ENCODE measurements around the gene NOP10.

NOP10 gene

DNA sequence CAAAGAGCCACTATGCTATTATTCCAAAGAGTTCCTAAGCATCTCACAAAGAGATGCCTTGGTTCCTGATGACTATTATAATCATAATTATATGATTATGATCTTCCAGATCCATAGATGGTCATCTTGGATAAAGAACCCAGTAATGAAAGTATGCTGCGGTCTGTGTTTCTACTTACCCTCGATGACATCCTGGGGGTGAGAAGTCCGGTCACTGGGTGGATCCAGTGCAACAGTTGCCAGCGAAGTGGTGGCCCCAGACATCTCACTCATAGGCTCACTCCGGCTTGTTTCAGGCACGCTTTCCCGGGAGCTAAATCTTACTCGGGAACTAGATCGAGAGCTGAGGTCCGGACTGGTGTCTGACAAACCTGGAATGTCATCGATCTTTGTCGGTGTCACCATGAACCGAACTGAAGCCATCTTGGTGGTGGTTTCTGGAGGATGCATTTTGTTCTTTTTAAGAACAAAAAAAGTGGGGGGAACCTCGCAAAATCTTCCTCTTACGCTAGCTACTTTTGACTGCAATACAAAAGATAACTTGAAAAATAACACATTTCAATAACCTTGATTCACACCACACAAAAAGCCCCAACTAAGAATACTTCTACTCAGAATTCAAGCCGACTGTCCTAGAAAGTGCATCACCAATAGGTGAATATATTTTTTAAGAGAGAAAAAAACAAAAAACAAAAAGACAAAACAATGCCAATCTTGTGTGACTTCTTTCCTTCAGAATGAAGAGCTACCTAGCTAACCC lies 6.5 kb downstream of the NOP10 start:
- H3K27me3 ChIP-seq = no peaks in the 10 kb centered on the region
- peak overlapping the region; percentile 83 to 97 for H3K4me3 ChIP-seq (ENCODE audit: low read depth in 1 of 2, low read length in 1 of 2)
- H3K36me3 ChIP-seq = peaks cover 27% of the 10 kb centered on the region
- no peaks in the 10 kb centered on the region for H3K9me3 ChIP-seq
- peak overlapping the region; percentile 99 for H3K27ac ChIP-seq
- peaks cover 60 to 78% of the 10 kb centered on the region in 2 experiments for H3K4me1 ChIP-seq (ENCODE audit: control insufficient read depth in 1 of 2, insufficient read depth in 1 of 2, low read depth in 1 of 2, low read length in 1 of 2)
- TF ChIP-seq, protein P1, sequence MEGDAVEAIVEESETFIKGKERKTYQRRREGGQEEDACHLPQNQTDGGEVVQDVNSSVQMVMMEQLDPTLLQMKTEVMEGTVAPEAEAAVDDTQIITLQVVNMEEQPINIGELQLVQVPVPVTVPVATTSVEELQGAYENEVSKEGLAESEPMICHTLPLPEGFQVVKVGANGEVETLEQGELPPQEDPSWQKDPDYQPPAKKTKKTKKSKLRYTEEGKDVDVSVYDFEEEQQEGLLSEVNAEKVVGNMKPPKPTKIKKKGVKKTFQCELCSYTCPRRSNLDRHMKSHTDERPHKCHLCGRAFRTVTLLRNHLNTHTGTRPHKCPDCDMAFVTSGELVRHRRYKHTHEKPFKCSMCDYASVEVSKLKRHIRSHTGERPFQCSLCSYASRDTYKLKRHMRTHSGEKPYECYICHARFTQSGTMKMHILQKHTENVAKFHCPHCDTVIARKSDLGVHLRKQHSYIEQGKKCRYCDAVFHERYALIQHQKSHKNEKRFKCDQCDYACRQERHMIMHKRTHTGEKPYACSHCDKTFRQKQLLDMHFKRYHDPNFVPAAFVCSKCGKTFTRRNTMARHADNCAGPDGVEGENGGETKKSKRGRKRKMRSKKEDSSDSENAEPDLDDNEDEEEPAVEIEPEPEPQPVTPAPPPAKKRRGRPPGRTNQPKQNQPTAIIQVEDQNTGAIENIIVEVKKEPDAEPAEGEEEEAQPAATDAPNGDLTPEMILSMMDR (IDR thresholded peaks at IDR 0.05) = no peak

- Histone ChIP-seq H3K36me3 (peaks cover 21% of the 10 kb centered on the region), H3K27ac (peak overlapping the region; percentile 99), H3K27me3 (no peaks in the 10 kb centered on the region), H3K4me1 (ENCODE audit: control insufficient read depth in 1 of 2, insufficient read depth in 1 of 2, low read depth in 1 of 2, low read length in 1 of 2) (peaks cover 60 to 68% of the 10 kb centered on the region in 2 experiments), H3K4me3 (ENCODE audit: low read depth in 1 of 2, low read length in 1 of 2) (peak overlapping the region; percentile 83 to 97), H3K9me3 (no peaks in the 10 kb centered on the region)
- TF ChIP-seq, protein P1 (IDR thresholded peaks at IDR 0.05) = no peak
Measured at GRCh38 chr15:34335176-34336032, 7.5 kb downstream of the NOP10 start.

- Histone ChIP-seq H3K27ac (peak overlapping the region; percentile 99), H3K4me3 (ENCODE audit: low read depth in 1 of 2, low read length in 1 of 2) (peak overlapping the region; percentile 83 to 97)
Measured at GRCh38 chr15:34334672-34335071, 8.3 kb downstream of the NOP10 start.

DNA sequence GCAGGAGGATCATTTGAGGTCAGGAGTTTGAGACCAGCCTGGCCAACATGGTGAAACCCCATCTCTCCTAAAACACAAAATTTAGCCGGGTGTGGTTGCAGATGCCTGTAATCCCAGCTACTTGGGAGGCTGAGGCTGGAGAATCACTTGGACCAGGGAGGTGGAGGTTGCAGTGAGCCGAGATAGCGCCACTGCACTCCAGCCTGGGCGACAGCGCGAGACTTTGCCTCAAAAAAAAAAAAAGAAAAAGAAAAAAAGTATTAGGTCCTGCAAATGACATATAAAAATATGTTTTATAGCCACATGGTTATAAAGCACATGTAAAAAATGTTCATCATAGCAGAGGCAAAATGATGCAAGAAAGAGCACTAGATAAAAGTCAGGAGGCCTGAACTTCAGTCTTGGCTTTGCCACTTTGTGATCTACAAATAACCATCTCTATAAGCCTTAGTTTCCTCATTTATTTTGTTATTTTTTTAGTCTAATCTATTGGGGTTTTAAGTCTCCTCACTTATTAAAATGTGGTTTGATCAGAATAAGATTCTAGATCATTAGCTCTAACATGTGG lies 10.3 kb downstream of the NOP10 start:
- H3K36me3 ChIP-seq = peaks cover 9% of the 10 kb centered on the region
- H3K4me1 ChIP-seq (ENCODE audit: control insufficient read depth in 1 of 2, insufficient read depth in 1 of 2, low read depth in 1 of 2, low read length in 1 of 2) = peaks cover 63 to 72% of the 10 kb centered on the region in 2 experiments
- TF ChIP-seq, protein P1 (IDR thresholded peaks at IDR 0.05) = no peak
- no peaks in the 10 kb centered on the region for H3K9me3 ChIP-seq
- peak overlapping the region; percentile 99 for H3K27ac ChIP-seq
- peak overlapping the region; percentile 83 to 97 for H3K4me3 ChIP-seq (ENCODE audit: low read depth in 1 of 2, low read length in 1 of 2)
- H3K27me3 ChIP-seq = no peaks in the 10 kb centered on the region

More at GRCh38 chr15:34334672-34335071, 8.3 kb downstream of the NOP10 start:
- TF ChIP-seq, protein P1 (IDR thresholded peaks at IDR 0.05) = no peak
- no peaks in the 10 kb centered on the region for H3K27me3 ChIP-seq
- H3K9me3 ChIP-seq = no peaks in the 10 kb centered on the region
- peaks cover 18% of the 10 kb centered on the region for H3K36me3 ChIP-seq
- peaks cover 60 to 68% of the 10 kb centered on the region in 2 experiments for H3K4me1 ChIP-seq (ENCODE audit: control insufficient read depth in 1 of 2, insufficient read depth in 1 of 2, low read depth in 1 of 2, low read length in 1 of 2)

DNA sequence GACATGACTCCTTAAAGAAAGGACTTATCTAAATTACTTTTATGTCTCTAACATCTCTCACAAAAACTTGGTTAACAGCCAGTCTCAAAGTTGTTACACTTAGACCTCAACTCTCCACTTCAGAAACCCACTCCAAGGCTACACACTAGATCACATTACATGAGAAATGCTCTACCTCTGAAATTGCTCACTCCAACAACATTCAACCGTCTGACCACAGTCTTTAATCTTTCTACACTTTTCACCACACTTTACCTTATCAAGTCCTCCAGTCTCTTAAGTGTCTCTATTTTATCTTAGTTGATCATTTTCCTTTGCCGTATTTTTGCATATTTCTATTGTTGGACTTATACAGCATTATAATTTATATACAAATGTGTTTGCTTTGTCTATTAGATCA lies 11.1 kb downstream of the NOP10 start:
- H3K9me3 ChIP-seq = no peaks in the 10 kb centered on the region
- H3K27me3 ChIP-seq = no peaks in the 10 kb centered on the region
- H3K27ac ChIP-seq = peak overlapping the region; percentile 99
- peak overlapping the region in 1 of 2 experiments; percentile 83 for H3K4me3 ChIP-seq (ENCODE audit: low read depth in 1 of 2, low read length in 1 of 2)
- TF ChIP-seq, protein P1 (IDR thresholded peaks at IDR 0.05) = no peak
- peaks cover 71 to 77% of the 10 kb centered on the region in 2 experiments for H3K4me1 ChIP-seq (ENCODE audit: control insufficient read depth in 1 of 2, insufficient read depth in 1 of 2, low read depth in 1 of 2, low read length in 1 of 2)
- peaks cover 9% of the 10 kb centered on the region for H3K36me3 ChIP-seq

All from neutrophil (primary cell).